ENCODE data around the gene FILIP1L. TPM values are rescaled to one million over a fixed set of nuclear protein-coding genes. Genes with fewer than 3 reads are reported as not detected.

Gene FILIP1L
- total and polyA plus RNA-seq, 2 of the 8 experiments (the other 6 are each of a cell fraction or from before 2014, with no cell fraction given) = 0.06 to 0.09 TPM

DNA sequence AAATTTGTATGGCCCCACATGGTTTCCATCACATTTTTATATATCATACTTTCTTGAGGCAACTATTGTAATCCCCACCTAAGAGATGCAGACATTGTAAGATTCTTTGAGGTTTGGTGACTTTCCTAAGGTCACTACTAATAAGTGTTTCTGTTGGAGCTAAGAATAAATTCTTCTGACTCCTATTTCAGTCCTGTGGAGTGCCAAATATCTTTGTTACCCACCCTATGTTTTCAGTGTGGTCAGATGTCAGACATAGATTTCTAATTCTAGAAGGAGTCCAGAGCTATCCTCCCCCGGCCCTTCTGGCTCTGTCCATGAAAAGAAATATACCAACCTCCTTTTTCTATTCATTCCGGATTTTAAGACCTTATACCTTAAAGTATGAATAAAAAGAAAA lies 46.2 kb upstream of the FILIP1L start (continued):
- TF ChIP-seq RNF2 (IDR thresholded peaks at IDR 0.05; ENCODE audit: borderline replicate concordance, low read depth, low read length, missing control alignments, poor library complexity, severe bottlenecking) (no peak), RBBP5 (IDR thresholded peaks at IDR 0.05; ENCODE audit: borderline replicate concordance, low read depth, low read length) (no peak)

Data from H1 (cell line).